Lower lobe of right lung (tissue), 2 donors: Measurements from ENCODE around the gene ARHGEF2. TPM values are rescaled to one million over a fixed set of nuclear protein-coding genes. Genes with fewer than 3 reads are reported as not detected.
A peak's percentile ranks its signal among the peaks of the same experiment; 100 is the strongest.

Experiments
- ATAC-seq, 2 donors: fragments of 200-7000 bp; cut with Tn5 transposase; one replicate each; pipeline ENCODE4 v1.9.1; 2020 to 2022; ENCODE audit warnings: mild to moderate bottlenecking in 2 of 2, moderate library complexity in 2 of 2
- DNase-seq: peaks from one replicate; pipeline ENCODE4 v3.0.0-alpha.2; 2020
- H3K27ac ChIP-seq: fragments of 200-600 bp; one replicate; pipeline ENCODE4 v1.8.0; 2022
- H3K27me3 ChIP-seq: fragments of 200-600 bp; one replicate; pipeline ENCODE4 v1.8.0; 2022; ENCODE audit warnings: low read depth
- H3K36me3 ChIP-seq: fragments of 200-600 bp; one replicate; pipeline ENCODE4 v1.8.0; 2022; ENCODE audit warnings: mild to moderate bottlenecking
- H3K4me1 ChIP-seq: fragments of 200-600 bp; one replicate; pipeline ENCODE4 v1.8.0; 2022
- H3K4me3 ChIP-seq: fragments of 200-600 bp; one replicate; pipeline ENCODE4 v1.8.0; 2022; ENCODE audit warnings: mild to moderate bottlenecking
- H3K9me3 ChIP-seq: fragments of 200-600 bp; one replicate; pipeline ENCODE4 v1.8.0; 2022
- intact Hi-C: fragments of 100-400 bp; cut with DNase I; formaldehyde crosslinking; loops from one replicate; pipeline ENCODE4 v1.11.0; 2022
- total RNA-seq: library from RNA; stranded (reverse); fragmentation: NEBNext Ultra II Directional; extraction: Animal tissue kit (Norgen Biotek cat#: 25700); gene quantifications from one replicate; pipeline ENCODE4 v1.2.1, GENCODE V29; 2021
- TF ChIP-seq, protein P1 (sequence below): fragments of 200-600 bp; IDR thresholded peaks from one replicate; pipeline ENCODE4 v1.8.0; 2022; ENCODE audit warnings: antibody characterized with exemption, mild to moderate bottlenecking
- donor health status: DM: no; HTN: yes; CAD: no; lungs with severe emphysema.

The ARHGEF2 gene
- total RNA-seq, 1 donor from 2014 or later = 252 TPM

- H3K36me3 ChIP-seq = no peaks in the 10 kb centered on the region
- peak overlapping the region; percentile 94 for H3K4me3 ChIP-seq
- H3K4me1 ChIP-seq = peaks cover 57% of the 10 kb centered on the region
- intact Hi-C loops = no loop called here
- ATAC-seq (no peak), DNase-seq (no peak)
- peak overlapping the region; percentile 93 for H3K27ac ChIP-seq
- no peaks in the 10 kb centered on the region for H3K27me3 ChIP-seq
- H3K9me3 ChIP-seq = no peaks in the 10 kb centered on the region
- TF ChIP-seq, protein P1, sequence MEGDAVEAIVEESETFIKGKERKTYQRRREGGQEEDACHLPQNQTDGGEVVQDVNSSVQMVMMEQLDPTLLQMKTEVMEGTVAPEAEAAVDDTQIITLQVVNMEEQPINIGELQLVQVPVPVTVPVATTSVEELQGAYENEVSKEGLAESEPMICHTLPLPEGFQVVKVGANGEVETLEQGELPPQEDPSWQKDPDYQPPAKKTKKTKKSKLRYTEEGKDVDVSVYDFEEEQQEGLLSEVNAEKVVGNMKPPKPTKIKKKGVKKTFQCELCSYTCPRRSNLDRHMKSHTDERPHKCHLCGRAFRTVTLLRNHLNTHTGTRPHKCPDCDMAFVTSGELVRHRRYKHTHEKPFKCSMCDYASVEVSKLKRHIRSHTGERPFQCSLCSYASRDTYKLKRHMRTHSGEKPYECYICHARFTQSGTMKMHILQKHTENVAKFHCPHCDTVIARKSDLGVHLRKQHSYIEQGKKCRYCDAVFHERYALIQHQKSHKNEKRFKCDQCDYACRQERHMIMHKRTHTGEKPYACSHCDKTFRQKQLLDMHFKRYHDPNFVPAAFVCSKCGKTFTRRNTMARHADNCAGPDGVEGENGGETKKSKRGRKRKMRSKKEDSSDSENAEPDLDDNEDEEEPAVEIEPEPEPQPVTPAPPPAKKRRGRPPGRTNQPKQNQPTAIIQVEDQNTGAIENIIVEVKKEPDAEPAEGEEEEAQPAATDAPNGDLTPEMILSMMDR = no peak
Observed at GRCh38 chr1:155982106-155982505, 3.8 kb upstream of the ARHGEF2 start.

DNA sequence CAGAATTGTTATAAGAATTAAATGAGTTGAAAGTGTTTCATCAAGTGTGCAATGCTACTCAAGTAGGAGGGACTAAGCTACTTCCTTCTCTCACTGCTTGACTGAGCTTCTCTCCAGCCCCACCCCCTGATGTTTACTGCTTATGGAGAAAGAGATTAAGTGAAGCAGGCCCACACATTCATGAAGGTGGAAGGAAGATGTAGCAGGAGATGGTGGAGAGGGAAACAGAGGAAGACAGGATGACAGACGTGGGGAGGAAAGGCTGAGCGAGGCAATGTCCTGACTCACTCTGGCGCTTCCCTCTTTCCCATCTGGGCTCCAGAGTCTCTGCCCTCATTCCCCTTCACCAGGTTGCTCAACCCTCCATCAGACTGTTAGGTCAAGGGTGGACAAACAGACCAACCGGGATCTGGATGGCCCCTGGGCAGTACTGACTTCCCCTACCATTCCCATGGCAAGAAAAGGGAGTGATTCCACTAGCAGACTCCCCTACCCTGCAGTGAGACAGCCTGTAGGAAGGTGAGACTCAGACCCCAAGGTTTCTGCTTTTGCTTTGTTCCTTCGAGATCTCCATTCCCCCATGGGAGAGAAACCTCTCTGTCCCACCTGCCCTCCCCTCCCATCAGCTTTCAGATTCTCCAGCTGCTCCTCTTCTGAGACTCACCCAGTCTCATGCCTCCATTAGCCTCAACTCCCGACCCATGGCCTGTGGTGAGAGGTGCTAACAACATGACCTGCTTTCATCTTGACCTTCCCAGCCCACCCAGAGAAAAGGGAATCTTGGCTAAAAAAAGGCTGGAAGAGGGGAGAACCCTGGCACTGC, 3.1 kb upstream of the ARHGEF2 start:
- no peaks in the 10 kb centered on the region for H3K27me3 ChIP-seq
- TF ChIP-seq, protein P1 = no peak
- no peaks in the 10 kb centered on the region for H3K36me3 ChIP-seq
- H3K9me3 ChIP-seq = no peaks in the 10 kb centered on the region
- H3K4me1 ChIP-seq = peaks cover 61% of the 10 kb centered on the region
- intact Hi-C loops = no loop called here
- peak overlapping the region; percentile 93 for H3K27ac ChIP-seq
- DNase-seq = peak; percentile 53
- peak; percentile 43 to 50 for ATAC-seq
- H3K4me3 ChIP-seq = peak overlapping the region; percentile 94

GRCh38 chr1:155979597-155980343, 1.4 kb upstream of the ARHGEF2 start:
- Histone ChIP-seq H3K4me3 (peak overlapping the region; percentile 94), H3K9me3 (no peaks in the 10 kb centered on the region), H3K27me3 (no peaks in the 10 kb centered on the region), H3K27ac (peak overlapping the region; percentile 93), H3K36me3 (no peaks in the 10 kb centered on the region), H3K4me1 (peaks cover 74% of the 10 kb centered on the region)
- ATAC-seq = no peak
- TF ChIP-seq, protein P1 = no peak
- no peak for DNase-seq
- intact Hi-C loops = no loop called here

DNA sequence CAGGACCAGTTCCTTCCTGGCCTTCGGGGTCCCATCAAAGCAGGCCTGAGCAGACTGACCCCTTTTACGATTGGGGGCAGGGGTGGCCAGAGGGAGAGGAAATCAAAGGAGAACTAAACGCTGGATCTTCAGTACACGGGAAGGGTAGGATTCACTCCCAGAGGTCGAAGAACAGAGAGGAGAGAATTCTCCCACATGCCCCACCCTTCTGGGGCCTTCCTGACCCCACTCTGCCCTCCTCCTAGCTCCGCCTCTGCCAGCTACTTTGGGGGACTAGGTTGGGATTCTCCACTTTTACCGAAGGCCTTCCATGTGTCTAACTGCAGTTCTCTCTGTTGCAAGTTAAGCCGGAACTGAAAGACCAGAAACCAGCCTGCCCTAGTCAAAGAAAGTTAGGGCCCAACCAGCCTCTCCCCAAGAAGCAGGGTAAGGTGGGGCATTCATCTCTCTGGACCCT, 654 bp upstream of the ARHGEF2 start:
- DNase-seq (no peak), ATAC-seq (peak in 1 of 2 donors; percentile 23)
- H3K4me1 ChIP-seq = peaks cover 76% of the 10 kb centered on the region
- no peaks in the 10 kb centered on the region for H3K9me3 ChIP-seq
- TF ChIP-seq, protein P1 = no peak
- H3K4me3 ChIP-seq = peak overlapping the region; percentile 94
- H3K27me3 ChIP-seq = no peaks in the 10 kb centered on the region
- peak overlapping the region; percentile 93 for H3K27ac ChIP-seq
- intact Hi-C loops = no loop called here
- H3K36me3 ChIP-seq = peaks cover 3% of the 10 kb centered on the region

DNA sequence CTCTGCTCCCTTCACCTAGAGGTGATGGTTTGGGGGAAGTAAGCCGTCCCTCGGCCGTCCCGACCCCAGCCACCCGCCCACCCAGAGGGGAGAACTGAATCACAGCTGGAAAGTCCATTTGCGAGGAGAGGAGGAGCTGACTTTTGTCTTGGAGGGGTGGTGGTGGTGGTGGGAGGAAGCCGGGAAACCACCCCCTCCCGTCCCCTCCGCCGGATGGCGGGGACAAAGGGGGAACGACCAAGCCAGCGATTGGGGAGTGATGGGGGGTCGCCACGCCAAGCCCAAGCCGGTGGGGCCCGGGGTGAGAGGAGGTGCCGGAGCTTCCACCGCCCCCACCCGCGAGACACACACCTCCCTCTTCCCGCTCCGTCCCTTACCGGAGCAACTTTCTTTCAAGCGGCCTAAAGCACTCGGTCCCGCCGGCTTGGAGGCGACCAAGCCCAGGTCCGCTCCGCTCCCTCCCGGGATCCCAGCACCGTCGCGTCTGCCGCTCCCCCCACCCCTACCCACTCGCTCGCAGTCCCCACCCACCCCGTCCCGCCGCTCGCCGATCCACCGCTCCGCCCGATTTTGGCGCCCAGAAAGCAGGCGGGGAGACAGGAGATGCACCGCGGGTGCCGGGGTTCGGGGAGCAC, 540 bp downstream of the ARHGEF2 start:
- intact Hi-C loops = no loop called here
- TF ChIP-seq, protein P1 = no peak
- Histone ChIP-seq H3K4me1 (peaks cover 76% of the 10 kb centered on the region), H3K9me3 (no peaks in the 10 kb centered on the region), H3K36me3 (peaks cover 7% of the 10 kb centered on the region), H3K27me3 (no peaks in the 10 kb centered on the region), H3K4me3 (peak overlapping the region; percentile 94), H3K27ac (peak overlapping the region; percentile 93)
- ATAC-seq (peak; percentile 58 to 60), DNase-seq (no peak)
